Measurements from ENCODE around the gene B3GALT2.

- TF ChIP-seq EZH2 (IDR thresholded peaks at IDR 0.05) (no peak), CTCF (IDR thresholded peaks at IDR 0.05) (no peak)
Measured at GRCh38 chr1:193201021-193201420, 14.6 kb upstream of the B3GALT2 start.
